Lower leg skin (tissue), 3 donors: ENCODE data around the gene MAP7.

ENCODE experiments used
- POLR2A ChIP-seq, 2 donors: fragments of 450-650 bp; IDR thresholded peaks; one replicate each; pipeline ENCODE4 v1.6.1; 2016 to 2017; ENCODE audit warnings: antibody characterized with exemption in 2 of 2, mild to moderate bottlenecking in 1 of 2, moderate library complexity in 1 of 2
- TF ChIP-seq, protein P1 (sequence below), 3 donors: fragments of 450-650 bp; IDR thresholded peaks; one replicate each; pipeline ENCODE4 v1.5.1; 2016; ENCODE audit warnings: antibody characterized with exemption in 3 of 3, mild to moderate bottlenecking in 3 of 3, moderate library complexity in 2 of 3

DNA sequence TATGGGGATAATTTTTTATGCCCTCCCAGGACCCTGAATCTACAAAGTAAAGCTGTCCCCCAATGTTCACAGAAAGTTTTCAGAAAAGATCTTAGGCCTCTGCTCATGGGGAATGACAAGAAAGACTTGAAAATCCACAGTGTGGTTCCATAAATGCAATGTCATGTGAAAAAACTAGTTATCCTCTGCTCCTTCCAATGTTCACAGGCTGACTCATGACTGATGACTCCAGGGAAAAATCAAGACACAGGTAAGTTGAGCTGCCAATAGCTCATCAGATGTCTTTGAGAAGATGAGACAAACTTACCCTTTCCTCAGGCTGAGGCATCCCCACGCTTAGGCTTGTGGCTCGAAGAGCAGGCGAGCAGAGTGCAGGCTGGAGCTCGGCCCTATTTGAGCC, 245.8 kb downstream of the MAP7 start:
- TF ChIP-seq, protein P1, sequence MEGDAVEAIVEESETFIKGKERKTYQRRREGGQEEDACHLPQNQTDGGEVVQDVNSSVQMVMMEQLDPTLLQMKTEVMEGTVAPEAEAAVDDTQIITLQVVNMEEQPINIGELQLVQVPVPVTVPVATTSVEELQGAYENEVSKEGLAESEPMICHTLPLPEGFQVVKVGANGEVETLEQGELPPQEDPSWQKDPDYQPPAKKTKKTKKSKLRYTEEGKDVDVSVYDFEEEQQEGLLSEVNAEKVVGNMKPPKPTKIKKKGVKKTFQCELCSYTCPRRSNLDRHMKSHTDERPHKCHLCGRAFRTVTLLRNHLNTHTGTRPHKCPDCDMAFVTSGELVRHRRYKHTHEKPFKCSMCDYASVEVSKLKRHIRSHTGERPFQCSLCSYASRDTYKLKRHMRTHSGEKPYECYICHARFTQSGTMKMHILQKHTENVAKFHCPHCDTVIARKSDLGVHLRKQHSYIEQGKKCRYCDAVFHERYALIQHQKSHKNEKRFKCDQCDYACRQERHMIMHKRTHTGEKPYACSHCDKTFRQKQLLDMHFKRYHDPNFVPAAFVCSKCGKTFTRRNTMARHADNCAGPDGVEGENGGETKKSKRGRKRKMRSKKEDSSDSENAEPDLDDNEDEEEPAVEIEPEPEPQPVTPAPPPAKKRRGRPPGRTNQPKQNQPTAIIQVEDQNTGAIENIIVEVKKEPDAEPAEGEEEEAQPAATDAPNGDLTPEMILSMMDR (IDR thresholded peaks at IDR 0.05) = no peak
- no peak for TF ChIP-seq POLR2A (IDR thresholded peaks at IDR 0.05)
